Right renal pelvis (tissue), 4 donors: ENCODE results near the gene TRAPPC6A. TPM values are rescaled to one million over a fixed set of nuclear protein-coding genes. Genes with fewer than 3 reads are reported as not detected.

Source experiments
- DNase-seq, 4 donors: peaks; one replicate each; pipeline ENCODE4 v3.0.0-alpha.2; 2013; ENCODE audit warnings: low read depth in 4 of 4, low spot score in 3 of 4, missing footprints in 1 of 4
- polyA plus RNA-seq, 4 donors: library from polyadenylated mRNA; unstranded; fragments of 120-200 nt; gene quantifications; one replicate each; pipeline ENCODE4 v1.2.1, GENCODE V29; 2013; ENCODE audit not compliant: insufficient read length in 4 of 4

Gene TRAPPC6A
- polyA plus RNA-seq, 4 donors = 32.1 to 60.7 (median 35.3) TPM

DNA sequence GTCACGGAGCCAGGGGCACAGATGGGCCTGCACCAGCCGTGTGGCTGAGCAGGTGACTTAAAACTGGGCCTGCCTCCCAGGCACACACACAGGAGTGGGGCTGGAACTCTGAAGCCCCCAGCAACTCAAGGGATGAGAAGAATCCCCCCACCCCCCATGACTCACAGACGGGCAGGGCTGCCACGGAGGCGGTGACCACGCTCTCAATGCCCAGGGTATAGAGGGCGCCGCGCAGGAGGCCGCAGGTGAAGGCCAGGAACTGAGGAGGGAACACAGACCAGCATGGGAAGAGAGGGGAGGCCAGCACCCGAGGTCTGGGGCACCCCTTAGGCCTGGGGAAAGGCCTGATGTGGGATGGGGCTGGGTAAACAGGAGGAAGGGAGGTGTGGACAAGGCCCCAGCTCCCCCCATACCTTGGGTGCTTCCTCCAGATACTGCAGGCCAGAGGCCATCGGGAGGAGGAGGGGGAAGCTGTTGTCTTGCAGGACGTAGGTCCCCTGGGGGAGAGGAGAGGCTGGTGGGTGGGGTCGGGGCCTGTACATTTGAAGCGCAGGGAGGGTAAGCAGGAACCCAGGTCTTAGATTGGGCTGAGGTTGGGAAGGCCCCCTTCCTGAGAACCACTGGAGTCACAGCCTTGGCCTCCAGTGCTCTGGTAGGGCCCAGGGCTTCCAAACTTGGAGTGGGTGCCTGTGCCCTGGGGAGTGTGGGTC is 14.1 kb downstream of the TRAPPC6A start:
- DNase-seq = no peak

DNA sequence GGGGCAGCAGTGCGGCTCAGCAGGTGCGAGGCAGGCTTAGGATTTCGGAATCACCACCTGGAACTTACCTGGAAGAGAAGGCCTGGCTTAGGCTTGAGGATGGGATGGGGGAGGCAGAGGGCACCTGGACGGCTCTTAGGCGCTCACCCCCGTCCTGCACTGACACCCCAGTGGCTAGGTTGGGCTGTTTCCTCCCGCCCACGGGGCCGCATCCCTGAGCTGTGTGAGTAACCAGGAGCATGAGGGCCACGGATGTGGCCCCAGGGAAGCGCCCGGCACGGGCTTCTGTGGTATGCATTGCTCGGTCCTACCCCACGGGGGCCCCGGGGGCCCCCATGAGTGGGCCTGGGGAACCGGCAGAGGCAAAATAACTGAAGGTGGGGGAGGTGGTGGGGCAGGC is 14.9 kb downstream of the TRAPPC6A start:
- DNase-seq = no peak

GRCh38 chr19:45162608-45163143 is 15.4 kb downstream of the TRAPPC6A start:
- DNase-seq = no peak

DNA sequence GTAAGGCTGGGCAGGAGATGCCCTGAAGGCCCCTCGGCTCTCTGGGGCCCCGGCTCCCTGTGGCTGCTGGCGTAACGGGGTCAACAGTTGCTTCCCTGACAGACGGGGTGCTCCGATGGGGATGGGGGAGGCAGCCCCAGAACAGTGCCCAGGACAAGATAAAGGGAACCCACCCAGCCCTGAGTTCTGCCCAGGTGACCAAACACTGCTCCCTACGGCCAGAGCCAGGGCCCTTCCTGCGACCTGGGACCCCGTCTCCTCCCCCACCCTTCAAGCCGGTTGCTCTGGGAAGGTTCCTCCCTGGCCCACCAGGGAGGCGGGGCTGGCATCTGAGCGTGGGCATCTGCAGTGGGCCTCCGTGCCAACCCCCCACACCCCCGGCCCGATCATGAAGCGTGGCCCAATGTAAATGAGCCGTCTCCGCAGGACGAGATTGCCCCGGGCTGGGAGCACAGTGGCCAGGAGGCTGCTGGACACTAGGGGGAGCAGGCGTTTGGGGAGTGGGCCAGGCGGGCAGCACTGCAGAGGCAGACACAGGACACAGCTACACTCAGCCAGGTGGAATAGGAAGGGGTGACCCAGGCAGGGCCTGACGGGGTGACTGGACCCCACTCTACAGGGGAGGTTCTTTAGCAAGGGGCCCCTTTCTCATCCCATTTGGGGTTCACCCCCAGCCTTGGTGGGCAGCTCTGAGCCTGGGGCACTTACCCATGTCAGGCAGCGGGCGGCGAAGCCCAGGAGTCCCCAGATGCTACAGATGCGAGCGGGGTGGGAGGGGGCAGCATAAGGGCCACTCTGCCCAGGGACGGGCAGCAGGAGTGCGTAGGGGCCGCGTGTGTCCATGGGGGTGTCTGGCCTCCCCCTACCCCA is 16.1 kb downstream of the TRAPPC6A start:
- DNase-seq = no peak

DNA sequence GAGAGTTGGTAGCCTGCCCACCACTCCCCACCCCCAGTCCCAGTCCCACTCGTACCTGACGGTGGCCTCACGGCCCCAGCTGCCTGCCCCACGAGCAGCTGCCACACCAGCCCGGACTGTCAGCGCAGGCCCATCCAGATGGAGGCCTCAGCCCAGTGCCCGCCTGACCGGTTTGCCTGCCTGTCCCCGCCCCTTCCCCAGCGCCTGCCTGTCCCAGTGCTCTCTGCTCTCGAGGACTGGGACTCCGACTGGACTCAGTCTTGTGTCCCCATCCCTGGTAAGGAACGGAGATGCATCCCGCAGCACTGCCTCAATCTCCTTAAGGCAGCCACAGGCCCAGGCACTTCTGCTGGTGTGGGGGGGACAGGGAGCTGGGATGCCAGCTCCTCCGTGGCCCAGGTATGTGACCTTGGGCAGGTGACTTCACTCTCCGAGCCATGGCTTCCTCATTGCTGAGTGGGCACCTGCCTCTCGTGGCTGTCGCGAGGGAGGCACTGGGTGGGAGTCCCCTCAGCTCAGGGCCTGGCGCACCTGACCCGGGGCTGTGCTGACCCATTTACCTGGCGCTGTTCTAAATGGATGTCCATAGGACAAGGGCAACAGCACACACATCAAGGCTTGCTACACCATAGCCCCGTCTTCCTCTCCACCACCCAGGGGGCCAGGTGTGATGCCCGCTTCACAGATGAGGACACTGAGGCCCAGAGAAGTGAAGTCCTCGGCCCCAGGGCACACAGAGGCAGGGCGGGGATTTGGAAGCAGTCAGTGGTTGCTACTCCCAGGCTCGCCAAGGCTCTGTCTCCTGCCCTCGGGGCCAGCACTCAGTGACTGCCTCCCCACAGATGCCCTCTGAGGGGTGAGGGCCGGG is 16.9 kb downstream of the TRAPPC6A start, which contains the start of gene NKPD1:
TSS of gene NKPD1 (minus strand) at position 113 of the 868 bp plus-strand sequence. CDS start 832 bp downstream, outside the sequence.
- DNase-seq = no peak

DNA sequence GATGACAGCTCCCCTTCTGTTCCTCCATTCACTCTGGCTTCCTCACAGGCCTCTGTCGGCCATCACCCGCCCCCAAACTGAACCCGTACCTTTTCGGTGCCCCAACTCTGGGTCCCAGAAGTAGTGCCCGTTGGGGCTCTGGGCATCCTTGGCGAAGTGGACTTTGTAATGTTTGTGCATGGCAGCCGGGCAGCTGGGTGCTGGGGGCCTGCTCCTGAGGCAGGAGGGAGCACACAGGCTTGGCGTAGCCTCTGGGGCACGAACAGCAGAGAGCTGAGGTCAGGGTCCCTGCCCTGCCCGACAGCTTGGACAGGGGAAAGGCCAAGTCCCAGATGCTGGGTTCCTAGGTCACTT is 18.1 kb downstream of the TRAPPC6A start:
- no peak for DNase-seq

- no peak for DNase-seq
These were observed 18.6 kb downstream of the TRAPPC6A start for GRCh38 chr19:45159210-45159970.

DNA sequence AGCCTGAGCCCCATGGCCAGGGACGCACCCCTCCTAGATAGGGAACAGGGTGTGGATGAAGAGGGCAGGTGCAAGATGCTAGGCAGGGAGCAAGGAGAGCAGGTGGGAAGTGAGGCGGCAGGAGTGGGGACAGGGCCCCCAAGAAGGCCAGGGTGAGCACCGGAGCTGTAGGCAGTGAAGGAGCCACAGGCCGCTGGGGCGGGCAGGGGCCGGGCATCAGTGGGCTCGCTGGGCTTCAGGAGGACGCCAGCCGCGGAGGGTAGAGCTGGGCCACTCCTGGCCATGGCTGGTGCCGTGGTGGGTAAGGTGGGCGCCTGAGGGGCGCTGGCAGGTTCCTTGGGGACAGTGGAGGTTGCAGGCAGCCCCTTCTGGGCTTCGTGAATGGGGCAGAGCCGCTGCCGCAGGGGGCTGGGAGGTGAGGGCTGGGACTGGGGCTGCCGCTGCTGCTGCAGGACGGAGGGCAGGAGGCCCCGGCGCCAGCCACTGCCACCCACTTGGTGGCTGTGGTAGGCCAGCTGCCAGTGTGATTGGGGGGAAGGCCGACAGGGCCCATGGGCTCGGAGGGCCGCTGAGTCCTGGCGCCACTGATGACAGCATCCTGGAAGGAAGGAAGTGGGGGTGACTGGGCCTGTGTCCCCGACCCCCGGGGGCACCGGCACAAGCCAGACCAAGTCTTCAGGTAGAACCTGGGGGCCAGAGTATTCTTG is 19.4 kb downstream of the TRAPPC6A start:
- DNase-seq = no peak

GRCh38 chr19:45156751-45157150 is 21.3 kb downstream of the TRAPPC6A start:
- no peak for DNase-seq

DNA sequence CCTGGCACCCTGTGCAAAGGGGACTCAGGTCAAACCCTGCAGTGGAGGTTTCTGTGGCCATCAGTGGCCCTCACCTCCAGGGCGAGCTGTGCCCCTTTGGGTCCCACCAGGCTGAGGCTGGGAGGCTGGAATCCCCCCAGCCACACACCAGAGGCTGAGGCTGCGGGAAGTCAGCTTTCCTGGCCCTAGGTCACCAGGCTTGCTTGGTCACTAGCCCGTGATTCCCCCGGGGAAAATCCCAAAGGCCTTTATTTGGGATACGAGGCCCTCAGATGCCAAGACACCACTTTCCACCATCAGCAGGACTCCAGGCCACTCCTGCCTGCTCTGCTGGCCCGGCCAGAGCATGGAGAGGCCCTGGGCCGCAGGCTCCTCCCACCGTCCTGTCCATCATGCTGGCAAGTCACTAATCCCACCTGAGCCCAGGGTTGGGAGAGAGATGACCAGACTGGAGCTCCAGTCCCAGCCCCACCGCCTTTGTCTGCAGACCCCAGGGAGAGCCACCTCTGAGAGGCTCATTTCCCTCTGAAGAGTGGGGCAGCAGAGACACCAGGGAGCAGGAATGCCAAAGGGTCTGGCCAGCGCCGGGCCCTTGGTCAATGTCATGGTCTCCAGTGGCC is 21.9 kb downstream of the TRAPPC6A start:
- no peak for DNase-seq

- DNase-seq = no peak
These were observed 23.8 kb downstream of the TRAPPC6A start for GRCh38 chr19:45154064-45154827.

DNA sequence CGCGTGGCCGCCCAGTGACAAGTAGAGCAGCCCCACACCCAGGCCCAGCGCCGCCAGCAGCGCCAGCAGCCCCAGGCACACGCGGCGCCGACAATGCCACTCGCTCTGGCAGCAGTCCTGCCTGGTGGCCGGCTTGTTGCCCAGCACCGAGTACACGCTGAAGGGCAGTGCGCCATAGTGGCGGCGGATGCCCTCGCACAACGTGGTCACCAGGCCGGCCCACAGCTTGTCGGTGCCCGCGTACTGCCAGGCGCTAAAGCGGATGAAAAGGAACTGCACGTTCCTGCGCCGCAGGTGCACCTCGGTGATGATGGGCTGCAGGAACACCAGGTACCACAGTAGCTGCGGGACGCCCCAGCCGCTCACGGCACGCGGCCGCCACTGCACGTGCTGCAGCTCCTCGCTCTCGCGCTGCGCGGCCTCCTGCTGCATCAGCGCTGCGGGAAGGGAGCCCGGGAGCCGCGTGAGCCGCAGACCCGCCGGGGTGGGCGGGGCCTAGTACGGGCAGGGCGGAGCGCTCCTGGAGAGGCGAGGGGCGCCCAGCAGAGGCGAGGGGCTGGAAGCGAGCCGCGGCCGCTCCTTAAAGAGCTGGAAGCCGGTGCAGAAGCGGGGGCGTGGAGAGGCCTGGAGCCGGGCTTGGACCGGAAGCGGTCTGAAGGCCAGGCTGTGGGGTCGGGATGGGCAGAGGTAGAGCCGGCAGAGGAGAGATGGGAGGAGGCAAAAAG is 24.5 kb downstream of the TRAPPC6A start:
- no peak for DNase-seq

- no peak for DNase-seq
These were observed 25.3 kb downstream of the TRAPPC6A start for GRCh38 chr19:45152504-45153338.

DNA sequence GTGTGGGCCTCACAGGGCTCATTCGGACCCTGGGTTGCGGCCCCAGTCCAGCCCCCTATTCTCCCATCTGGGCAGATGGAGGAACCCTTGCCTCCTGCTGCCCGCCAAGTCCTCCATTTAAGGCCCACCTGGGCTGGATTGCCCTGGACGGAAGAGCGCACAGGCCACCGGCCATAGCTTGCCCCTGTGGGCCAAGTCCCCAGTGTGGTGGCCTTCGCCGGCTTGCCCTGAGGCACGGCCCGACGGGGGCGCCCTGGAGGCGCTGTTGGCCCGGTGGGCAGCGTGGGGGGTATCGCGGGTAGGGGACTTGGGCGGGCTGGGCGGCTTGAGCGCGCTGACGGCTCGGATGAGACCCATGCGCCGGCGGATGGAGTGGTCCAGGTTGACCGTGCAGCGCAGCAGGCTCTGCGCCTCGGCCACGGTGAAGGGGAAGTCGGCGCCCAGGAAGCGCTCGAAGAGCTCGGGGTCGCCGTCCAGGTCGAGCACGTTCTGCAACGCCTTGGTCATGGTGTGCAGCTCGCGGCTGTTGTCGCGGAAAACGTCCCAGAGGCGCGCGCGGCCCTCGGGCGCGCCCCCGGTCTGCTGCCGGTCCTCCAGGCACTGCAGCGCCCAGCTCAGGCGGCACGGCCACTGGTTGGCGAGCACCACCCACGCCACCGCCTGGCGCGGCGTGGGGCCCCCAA is 26.1 kb downstream of the TRAPPC6A start:
- no peak for DNase-seq

DNA sequence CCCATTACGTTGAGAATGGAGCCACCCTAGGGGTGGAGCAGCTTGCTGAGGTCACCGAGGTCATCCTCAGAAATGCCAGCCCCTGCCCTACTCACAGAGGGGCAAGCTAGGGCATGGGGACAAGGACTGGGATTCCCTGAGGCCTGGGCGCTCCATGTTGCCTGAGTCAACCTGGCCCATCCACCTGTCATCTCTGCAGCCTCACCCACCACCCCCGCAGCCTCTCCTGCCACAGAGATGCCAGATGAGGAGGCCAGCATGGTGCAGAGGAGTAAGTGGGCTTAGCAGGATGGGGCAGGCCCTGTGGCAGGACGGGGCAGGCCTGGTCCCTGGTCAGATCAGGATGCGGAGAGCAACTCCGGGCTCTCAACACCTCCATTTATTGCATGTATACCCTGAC is 26.7 kb downstream of the TRAPPC6A start:
- no peak for DNase-seq

DNA sequence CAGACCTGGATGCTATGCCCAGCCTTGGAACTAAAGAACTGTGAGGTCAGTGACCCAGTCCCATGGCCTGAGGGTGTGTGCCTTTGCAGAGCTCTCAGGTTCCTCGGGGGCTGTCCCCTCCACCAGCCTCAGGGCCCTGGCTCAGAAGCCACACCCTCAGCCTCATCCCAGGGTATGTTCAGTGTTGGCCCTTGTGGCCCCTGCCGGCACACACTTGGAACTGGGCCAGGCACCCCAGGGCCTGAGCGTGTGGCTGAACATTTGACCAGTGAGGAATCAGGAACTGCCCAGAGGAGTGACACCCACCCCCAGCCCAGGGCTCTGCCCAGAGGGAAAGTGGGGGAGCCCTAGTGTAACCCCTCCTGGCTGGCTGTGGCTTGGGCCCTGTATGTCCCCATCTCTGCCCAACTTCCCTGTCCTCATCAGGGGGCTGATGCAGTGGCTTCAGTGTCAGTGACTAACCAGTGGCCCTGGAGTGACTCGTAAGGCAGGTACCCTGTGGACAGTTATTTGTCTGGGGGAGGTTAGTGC is 27.2 kb downstream of the TRAPPC6A start:
- DNase-seq = no peak
